ENCODE results near the gene DMXL2.

DNA sequence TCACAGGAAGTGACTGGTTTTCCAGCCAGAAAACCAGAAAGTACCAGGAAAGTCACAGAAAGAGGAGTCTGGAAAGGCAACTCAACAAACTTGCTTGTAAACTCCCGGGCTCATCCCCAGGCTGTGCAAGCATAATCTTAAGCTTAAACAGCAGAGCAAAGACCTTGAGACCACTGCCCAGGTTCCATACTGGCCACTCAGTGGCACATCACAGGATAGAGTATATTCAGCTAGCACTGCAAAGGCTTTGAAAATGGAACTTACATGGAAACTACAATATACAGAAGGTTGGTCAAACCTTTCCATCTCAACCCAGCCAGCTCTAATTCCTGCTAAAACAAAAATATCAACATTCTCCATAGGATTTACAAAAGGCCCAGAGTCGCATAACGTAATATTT, 20.1 kb downstream of the DMXL2 start:
- TF ChIP-seq, protein P1, sequence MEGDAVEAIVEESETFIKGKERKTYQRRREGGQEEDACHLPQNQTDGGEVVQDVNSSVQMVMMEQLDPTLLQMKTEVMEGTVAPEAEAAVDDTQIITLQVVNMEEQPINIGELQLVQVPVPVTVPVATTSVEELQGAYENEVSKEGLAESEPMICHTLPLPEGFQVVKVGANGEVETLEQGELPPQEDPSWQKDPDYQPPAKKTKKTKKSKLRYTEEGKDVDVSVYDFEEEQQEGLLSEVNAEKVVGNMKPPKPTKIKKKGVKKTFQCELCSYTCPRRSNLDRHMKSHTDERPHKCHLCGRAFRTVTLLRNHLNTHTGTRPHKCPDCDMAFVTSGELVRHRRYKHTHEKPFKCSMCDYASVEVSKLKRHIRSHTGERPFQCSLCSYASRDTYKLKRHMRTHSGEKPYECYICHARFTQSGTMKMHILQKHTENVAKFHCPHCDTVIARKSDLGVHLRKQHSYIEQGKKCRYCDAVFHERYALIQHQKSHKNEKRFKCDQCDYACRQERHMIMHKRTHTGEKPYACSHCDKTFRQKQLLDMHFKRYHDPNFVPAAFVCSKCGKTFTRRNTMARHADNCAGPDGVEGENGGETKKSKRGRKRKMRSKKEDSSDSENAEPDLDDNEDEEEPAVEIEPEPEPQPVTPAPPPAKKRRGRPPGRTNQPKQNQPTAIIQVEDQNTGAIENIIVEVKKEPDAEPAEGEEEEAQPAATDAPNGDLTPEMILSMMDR (IDR thresholded peaks at IDR 0.05): no peak
- no peak for TF ChIP-seq POLR2A (IDR thresholded peaks at IDR 0.05)
